GM19023 (cell line): Measurements from ENCODE around the gene LEP.

ENCODE experiments used
- ATAC-seq: cut with Tn5 transposase; IDR thresholded peaks from one replicate; pipeline ENCODE4 v1.9.1; 2021; ENCODE audit warnings: mild to moderate bottlenecking, moderate library complexity; ENCODE audit not compliant: unreplicated experiment

The LEP gene

DNA sequence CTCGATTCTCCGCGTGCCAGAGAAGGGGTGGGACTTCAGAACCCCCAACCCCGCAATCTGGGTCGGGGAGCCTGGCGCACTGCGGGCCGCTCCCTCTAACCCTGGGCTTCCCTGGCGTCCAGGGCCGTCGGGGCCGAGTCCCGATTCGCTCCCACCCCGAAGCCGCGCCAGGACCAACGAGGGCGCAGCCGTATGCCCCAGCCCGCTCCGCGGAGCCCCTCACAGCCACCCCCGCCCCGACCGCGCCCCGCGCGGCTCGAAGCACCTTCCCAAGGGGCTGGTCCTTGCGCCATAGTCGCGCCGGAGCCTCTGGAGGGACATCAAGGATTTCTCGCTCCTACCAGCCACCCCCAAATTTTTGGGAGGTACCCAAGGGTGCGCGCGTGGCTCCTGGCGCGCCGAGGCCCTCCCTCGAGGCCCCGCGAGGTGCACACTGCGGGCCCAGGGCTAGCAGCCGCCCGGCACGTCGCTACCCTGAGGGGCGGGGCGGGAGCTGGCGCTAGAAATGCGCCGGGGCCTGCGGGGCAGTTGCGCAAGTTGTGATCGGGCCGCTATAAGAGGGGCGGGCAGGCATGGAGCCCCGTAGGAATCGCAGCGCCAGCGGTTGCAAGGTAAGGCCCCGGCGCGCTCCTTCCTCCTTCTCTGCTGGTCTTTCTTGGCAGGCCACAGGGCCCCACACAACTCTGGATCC lies at the start of gene LEP:
LEP (plus strand) TSS at position 583 of the 691 bp plus-strand sequence. CDS start 10,741 bp downstream, outside the sequence.
- ATAC-seq = no peak

DNA sequence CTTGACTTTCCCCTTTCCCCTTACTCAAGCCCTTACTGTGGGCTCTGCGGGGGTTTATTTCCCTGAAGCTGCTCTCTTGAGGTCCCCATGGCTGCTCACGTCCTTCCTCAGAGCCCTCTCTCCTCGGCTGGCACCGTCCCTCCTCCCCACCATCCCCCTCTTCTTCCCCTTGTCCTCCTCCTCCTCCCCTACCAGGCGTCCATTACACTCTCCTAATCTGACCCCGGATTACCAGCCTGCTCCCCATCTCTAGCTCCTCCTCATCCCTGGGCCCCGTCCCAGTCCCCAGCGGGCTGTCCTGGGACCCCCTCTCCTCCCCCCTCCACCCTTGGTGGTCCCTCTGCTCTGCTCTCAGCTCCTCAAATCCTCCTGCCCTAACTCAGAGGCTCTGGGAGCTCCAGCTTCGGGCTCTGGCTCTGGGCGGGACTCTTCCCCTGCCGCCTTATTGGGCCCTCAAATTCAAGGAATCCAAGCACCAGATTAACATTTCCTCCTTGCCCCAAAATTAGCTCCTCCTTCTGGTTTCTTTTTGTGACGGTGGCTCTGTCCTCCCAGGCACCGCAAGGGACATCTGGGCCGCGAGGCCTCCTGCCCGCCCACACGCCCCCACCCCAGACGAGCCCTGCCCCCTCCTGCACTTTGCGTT lies 48.5 kb upstream of the LEP start:
- no peak for ATAC-seq

DNA sequence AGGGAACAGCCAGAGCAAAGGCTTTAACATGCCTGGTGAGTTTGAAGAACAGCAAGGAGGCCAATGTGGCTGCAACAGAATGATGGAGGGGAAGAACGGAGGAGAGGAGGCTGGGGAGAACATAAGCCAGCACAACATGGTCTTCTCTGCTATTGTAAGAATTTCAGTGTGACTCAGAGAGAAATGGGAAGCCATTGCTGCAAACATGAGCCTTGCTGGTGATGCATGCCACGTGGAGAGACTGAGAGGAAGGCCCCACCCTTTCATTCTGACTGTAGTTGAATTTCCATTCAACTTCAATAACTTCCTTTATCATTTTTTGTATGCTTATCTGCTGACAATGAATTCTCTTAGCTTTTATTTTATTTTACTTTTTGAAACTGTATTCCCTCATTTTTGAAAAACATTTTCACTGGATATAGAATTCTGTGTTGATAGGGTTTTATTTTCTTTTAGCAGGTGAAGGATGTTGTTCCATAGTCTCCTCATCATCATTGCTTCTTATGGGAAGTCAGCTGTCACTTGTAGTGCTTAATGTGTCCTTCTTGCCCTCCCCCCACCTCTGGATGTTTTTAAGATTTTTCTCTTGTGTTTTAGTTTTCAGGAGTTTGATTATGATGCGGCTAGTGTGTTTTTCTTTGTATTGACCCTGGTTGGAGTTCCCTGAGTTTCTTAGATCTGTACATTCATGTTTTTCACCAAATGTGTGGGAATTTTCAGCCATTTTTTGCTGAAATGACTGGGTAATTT lies 46.4 kb upstream of the LEP start:
- ATAC-seq = no peak

DNA sequence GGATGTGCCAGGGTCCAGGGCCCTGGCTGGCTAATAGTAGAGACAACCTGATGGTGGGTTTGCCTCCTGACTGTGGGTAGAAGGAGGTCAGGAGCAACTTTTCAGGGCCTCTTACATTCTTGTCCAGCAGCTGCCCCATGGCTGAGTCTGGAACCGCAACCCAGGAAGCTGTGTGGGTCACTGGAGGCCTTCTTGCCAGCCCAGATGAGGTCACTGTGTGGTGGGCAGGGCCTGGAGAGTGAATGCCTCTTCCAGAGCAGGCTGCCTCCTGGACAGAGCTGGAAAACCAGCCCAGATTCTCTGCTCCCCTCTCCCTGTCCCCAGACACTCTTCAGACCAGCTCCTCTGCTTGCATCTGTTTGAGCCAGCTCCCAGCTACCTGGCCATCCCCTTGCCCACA lies 43.5 kb upstream of the LEP start:
- no peak for ATAC-seq

DNA sequence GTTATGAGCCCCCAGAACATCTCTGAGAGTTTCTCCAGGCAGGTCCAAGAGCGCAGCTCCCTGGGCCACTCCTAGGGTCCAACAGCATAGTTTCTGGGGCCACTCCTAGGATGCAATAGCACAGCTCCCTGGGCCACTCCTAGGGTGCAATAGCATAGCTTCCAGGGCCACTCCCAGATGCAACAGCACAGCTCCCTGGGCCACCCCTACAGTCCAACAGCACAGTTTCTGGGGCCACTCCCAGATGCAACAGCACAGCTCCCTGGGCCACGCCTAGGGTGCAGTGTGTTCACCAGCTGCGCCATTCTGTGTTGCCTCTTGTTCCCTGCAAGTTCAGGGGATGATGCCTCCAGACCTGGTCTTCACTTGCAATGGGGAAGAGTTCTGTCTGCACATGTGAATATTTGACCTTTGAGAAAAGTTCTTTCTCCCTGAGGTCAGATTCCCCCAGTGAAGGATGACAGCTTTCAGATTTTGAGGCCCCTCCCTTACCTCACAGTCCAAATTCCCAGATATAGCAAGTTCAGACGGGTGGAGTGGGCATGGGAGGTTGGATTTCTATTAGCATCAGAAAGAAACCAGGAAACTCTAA lies 43.0 kb upstream of the LEP start:
- no peak for ATAC-seq

DNA sequence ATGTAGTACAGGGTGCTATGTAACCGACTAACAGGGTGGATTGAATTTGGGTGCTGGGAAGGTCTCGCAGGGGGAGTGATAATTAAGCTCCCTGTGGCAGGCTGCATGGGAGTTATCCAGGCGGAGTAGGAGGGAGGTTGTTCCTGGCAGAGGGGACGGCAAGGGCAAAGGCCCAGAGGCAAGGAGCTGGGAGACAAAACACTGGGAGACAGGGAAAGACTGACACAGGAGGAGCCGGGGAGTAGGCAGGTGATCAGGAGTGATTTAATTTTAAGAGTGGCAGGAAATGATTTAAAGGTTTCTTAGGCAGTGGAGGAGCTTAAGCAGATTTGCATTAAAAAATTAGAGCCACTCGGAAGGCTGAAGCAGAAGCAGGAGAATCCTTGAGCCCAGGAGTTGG lies 40.7 kb upstream of the LEP start:
- no peak for ATAC-seq

DNA sequence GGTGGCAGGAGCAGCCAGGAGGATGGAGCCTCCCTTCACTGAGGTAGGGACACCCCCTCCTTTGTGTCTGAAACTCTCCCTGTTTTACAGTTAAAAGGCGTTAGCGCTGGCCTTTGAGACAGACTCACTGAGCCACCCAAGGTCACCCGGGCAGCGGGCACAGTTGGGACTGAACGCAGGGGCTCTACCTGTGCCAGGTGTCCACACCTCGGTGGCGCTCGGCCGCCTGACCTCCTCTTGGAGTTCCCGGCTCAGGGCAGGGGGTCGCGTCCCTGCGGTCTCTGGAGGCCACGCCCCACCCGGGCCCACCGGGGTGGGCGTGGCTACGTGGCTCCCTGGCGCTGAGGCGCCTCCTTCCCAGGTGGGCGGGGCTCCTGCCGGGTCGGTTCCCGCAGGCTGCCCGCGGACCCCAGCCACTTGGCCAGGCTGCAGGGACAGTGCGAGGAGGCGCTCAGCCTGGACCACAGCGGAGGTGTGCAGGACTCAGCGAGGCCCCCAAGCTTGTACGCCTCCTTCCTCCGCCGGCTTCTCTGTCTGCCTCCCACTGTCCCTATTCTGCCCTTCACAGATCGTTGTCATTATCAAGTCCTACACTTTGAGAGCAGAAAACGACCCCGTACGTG lies 39.9 kb upstream of the LEP start:
- ATAC-seq = no peak

DNA sequence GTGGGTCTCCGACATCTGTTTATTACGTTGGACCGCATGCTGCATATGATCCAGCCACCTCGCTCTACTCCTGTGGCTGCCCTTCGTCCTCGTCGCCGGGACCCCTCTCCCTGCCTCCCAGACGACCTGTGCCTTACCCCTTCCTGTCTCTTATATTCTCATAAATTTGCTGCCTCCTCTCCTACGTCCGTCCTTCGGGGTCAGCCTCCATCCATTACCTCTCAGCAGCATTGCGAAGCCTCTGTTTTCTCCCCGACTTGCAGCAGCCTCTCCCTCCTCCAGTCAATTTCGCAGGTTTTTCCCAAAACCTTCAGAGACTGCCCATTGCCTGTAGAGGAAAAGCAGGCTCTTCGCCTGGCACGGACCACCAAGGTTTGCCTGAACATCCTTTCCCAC lies 39.4 kb upstream of the LEP start:
- no peak for ATAC-seq

DNA sequence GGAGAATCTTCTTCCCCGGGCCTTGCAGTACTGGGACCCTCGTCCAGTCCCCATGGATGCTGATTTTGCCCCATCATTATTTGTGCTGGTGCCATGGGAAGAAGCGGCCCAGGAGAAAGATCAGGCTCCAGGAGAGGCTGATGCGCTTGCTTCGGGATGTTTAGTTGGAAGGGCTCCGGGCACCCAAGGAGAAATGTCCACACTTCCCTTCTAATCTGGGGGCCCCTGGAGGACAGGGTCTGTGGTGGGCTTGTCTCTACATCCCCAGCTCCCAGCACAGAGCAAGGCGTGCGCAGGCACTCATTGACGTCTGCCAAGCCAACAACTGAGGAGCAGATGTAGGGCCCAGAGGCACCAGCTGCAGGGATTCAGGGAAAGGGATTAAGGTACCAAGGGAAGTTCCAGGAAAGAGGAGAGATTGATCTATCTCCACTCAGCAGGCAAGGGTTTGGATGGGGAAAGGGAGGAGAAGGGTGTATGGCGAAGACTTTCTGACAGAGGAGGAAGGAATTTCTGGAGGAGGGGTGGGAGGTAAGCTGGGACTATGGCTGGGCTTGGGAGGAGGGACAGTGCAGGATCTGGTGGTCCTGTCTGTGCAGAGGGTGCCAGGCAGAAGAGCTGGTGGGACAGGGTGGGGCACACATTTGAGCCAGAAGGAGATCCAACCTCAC lies 38.7 kb upstream of the LEP start:
- no peak for ATAC-seq

DNA sequence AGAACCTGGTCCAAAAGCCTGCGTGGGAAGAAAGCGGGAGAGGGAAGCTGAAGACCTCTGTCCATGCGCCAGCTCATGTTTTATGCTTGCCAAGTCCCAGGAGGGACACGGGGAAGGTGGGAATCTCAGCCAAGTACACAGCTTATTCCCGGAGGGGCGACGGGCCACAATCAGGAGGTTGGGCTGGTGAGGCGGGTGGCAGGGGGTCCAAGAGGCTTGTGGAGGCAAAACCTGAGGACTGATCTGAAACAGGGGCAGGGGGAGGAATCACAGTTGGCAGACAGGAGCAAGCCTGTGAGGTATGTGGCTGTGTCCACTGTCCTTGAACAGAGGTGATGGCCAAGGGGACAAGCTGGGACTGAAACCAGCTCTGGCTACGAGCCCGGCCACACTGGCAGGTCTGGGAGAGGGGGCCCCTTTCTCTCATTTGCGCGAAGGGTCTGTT lies 38.0 kb upstream of the LEP start:
- ATAC-seq = no peak

DNA sequence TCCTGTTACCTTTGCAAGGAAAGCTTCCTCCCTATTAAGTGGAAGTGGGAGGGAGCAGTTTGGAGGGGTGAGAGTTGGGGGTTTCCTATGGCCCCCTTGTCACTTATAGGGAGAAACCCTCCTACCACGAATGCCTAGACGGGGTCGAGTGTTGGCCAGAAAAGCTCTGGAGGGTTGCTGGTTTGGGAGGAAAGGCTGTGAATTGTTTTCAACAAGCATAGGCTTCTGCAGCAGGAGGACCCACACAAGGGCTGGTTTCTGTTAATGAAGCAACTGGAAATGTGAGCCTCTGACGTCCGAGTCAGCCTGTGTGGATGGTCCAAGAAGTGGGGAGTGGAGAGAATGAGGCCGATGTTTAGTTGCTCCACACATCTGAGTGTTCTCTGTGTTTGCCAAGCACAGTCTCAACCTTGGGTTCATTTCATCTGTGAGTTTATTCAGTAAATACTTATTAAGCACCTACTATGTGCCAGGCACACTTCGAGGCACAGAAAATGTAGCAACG lies 37.3 kb upstream of the LEP start:
- ATAC-seq = no peak

DNA sequence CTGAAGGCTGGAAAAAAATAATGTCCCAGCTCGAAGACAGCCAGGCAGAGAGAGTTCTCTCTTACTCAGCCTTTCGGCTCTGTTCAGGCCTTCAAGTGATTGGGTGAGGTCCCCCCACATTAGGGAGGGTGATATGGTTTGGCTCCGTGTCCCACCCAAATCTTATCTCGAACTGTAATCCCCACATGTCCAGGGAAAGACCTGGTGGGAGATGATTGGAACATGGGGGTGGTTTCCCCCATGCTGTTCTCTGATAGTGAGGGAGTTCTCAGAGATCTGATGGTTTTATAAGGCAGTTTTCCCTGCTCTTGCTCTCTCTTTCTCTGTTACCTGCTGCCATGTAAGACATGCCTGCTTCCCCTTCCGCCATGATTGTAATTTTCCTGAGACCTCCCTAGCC lies 36.6 kb upstream of the LEP start:
- ATAC-seq = no peak

DNA sequence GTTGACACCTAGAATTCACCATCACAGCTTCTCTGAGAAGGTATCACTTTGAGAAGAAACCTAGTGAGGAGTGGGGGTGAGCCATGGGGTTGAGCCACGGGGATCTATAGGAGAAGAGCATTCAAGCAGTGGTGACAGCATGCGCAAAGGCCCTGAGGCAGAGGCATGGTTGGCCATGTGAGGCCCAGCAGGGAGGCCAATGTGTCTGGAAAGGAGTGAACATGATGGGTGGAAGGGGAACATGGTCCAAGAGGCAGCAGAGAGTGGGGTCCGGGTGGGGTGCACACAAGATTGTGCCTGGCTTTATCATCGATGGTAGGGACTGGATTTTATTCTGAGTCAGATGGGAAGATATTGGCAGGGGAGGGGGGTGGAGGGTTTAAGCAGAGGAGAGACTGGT lies 36.0 kb upstream of the LEP start:
- ATAC-seq = no peak

DNA sequence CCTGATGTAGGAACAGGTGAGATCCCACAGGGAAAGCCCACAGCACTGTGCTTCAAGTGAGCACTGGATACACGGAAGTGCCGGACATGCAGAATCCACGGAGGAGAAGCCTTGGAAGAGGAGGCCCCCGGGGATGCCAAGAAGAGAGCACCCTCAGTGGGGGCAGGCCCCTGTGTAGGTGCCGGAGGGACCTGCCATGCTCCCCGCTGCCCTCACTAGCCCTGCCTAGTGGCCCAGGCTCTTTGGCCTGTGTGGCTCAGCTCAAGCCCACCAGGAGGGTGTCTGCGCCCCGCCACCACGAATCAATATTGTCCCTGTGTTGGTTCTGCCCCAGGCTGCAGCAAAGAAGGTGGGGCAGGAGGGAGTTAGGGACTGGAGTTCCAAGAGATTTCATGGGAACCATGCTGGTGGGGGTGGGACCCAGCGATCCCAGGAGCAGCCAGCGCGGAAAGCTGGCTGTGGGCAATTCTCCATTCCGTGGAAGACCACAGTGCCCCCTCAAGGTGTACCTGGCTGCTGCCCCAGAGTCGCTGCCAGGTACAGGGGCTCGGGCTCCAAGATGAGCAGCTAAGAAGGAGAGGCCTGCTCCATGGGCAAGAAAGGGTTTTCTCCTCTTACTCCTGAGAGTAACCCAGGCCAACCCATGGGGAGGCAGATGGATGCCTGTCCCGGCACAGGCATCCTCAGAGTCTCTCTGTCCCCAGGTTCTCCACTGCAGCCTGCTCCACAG lies 34.9 kb upstream of the LEP start:
- no peak for ATAC-seq

DNA sequence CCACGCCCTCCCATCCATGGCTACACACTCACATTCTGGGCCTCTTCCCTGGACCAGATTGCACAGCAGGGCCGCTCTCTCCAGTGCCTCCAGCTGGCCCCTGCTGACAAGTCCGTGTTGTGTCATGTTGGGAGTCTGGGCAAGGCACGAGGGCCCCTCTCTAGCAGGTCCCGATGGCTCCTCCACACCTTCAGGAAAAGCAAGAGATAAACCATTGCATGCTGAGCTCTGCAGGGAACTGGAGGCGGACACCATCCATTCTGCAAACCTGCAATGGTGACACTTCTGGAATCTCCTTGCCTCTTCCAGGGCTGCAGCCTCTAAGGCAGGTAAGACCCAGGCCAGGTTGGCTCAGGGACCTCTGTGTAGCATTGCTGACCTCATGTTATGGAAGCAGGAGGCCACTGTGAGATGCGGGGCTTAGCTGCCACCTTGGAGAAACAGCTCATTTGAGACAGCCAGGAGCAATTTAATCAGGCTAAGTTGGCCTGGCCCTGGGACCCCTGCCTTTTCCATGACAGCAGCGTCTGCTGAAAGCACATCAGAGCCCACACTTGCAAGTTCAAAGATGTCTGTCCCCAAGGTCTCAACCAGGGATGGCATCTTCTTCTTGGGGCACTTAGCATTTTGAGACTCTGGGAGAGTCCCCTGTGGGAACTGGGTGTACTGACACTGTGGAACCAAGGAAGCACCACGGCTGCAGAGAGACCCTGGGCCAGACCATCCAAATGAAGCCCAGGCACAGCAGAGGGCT lies 34.2 kb upstream of the LEP start:
- ATAC-seq = no peak

DNA sequence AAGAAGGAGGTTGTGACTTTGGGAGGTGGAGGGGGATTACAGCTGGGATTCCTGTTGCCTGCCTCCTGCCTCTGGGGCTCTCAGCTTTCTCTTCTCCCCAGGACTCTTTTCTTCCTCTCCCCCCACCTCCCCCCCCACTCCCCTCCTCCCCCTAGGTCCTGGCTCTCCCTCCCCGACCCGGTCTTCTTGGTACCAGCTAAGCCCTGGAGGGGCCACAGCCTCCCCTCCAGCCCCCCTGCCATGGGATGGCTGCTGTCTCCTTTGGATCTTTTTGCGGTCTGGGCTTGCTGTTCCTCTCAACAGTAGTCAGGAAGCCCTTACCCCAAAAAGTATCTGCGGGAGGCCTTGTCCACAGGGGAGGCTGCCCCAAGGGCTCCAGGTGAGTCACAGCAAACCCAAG lies 33.5 kb upstream of the LEP start:
- ATAC-seq = no peak

DNA sequence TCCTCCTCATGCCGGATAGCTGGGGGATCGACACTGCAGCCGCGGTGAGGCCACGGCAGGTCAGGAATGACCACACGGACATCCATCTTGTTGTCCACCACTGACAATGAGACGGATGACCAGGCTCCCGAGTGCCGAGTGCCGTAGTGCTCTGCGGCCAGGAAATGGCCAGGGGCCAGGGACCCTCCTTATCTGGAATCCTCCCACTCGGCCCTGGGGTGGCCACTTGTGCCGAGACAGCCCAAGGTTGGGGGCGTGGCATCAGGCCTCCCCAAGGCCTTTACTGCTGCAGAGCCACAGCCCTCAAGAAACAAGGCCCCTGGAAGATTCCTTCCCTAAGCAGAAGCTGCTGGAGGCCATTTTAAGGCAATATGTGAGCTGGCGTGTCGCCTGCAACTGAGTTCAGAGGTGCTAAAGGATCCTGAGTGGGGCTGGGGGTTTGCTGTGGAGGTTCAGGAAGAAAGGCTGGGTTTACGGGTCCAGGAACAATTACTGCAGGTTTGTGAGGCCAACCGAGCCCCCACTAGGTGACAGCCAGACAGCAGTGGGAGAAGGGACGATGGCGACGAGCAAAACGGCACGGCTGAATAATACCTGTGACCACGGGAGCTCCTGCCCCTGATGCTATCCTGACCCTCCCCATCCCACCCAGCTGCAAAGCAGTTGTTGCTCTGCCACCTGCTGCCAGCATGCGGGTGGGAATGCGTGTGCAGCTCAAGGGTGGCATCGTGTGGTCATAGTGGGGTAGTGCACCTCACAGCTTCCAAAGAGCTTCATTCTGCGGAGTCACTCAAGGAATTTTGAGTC lies 31.6 kb upstream of the LEP start:
- peak; percentile 58 for ATAC-seq

DNA sequence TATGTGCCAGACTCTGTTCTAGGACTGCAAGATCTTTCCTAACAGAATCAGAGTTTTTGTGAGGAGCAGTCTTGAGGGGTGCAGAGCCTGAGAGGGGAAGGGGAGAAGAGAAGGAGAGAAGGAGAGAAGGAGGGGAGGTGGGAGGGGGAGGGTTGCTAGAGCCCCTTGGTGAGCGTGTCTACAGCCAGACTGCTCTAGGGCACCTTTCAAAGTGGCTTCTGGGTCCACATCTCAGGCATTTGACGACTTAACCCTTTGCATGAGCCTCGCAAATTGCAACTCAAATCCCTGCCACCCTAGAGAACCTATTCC lies 31.1 kb upstream of the LEP start:
- ATAC-seq = no peak
